Fibroblast of lung (primary cell): ENCODE results near the gene MYO1D.

Experiments used
- CTCF ChIP-seq, 2 donors: IDR thresholded peaks in 1 of 2; conservative IDR thresholded peaks in 1 of 2; 1 replicate in 1 of 2; 2 replicates in 1 of 2; pipeline ENCODE4 v1.5.1; 2011 to 2012; ENCODE audit warnings: low read length in 2 of 2, control low read depth in 1 of 2, inconsistent platforms in 1 of 2, low read depth in 1 of 2, mild to moderate bottlenecking in 1 of 2
- EZH2 ChIP-seq: IDR thresholded peaks from 2 replicates; pipeline ENCODE4 v1.5.1; 2012; ENCODE audit warnings: low read length, control low read depth, mild to moderate bottlenecking; ENCODE audit errors: missing control alignments

- no peak for TF ChIP-seq CTCF (conservative IDR thresholded peaks at IDR 0.05 in 1 of 2, IDR thresholded peaks at IDR 0.05 in 1 of 2; ENCODE audit: low read depth in 1 of 2, low read length in 2 of 2)
- TF ChIP-seq EZH2, result no peak
Observed at GRCh38 chr17:32772453-32773025, 104.4 kb downstream of the MYO1D start.
